H1 (cell line): ENCODE results near the gene PTPRD. TPM values are rescaled to one million over a fixed set of nuclear protein-coding genes. Genes with fewer than 3 reads are reported as not detected.

ENCODE experiments used
- CTCF ChIA-PET: fragments of 300-600 bp; sonication (Branson Sonifier 250); formaldehyde crosslinking; loops from one replicate; lab custom pipeline; 2021; ENCODE audit not compliant: partially characterized antibody; lab: Charles Lee
- POLR2A ChIA-PET: fragments of 300-600 bp; sonication (Branson Sonifier 250); formaldehyde crosslinking; loops from one replicate; lab custom pipeline; 2021; ENCODE audit warnings: inconsistent platforms; ENCODE audit not compliant: partially characterized antibody; lab: Charles Lee
- DNase-seq, 2 experiments: peaks; one replicate each; pipeline versions ENCODE4 v3.0.0 to v3.0.0-alpha.2; 2010 to 2022; ENCODE audit warnings: low spot score in 2 of 2, low read depth in 1 of 2, mixed read lengths in 1 of 2
- FAIRE-seq: peaks from 2 replicates; lab custom pipeline; 2011; peaks lifted over from hg19 to GRCh38; lab: Jason Lieb, UNC
- H2AFZ ChIP-seq: 2 replicates; pipeline ENCODE4 v1.8.1; 2012; ENCODE audit warnings: low read length, inconsistent platforms
- H2AK5ac ChIP-seq: 2 replicates; pipeline ENCODE4 v1.6.1; 2013; ENCODE audit warnings: low read depth, low read length
- H2BK120ac ChIP-seq: replicated peaks from 2 replicates; pipeline ENCODE3; 2013; ENCODE audit warnings: low read depth, low read length, inconsistent platforms
- H2BK12ac ChIP-seq: 2 replicates; pipeline ENCODE4 v1.6.1; 2013; ENCODE audit warnings: low read depth, low read length
- H2BK15ac ChIP-seq: 2 replicates; pipeline ENCODE4 v1.6.1; 2013; ENCODE audit warnings: low read length
- H2BK20ac ChIP-seq: 2 replicates; pipeline ENCODE4 v1.6.1; 2013; ENCODE audit warnings: low read length
- H2BK5ac ChIP-seq: 2 replicates; pipeline ENCODE4 v1.6.1; 2013; ENCODE audit warnings: low read depth, low read length
- H3K14ac ChIP-seq: 2 replicates; pipeline ENCODE4 v1.6.1; 2013; ENCODE audit warnings: inconsistent platforms; ENCODE audit not compliant: insufficient read length
- H3K18ac ChIP-seq: 2 replicates; pipeline ENCODE4 v1.6.1; 2013; ENCODE audit warnings: low read length; ENCODE audit errors: extremely low read depth
- H3K23ac ChIP-seq: 2 replicates; pipeline ENCODE4 v1.6.1; 2013; ENCODE audit warnings: inconsistent platforms; ENCODE audit not compliant: insufficient read length
- H3K23me2 ChIP-seq: 2 replicates; pipeline ENCODE4 v1.6.1; 2013; ENCODE audit warnings: low read depth, low read length
- H3K27ac ChIP-seq: 2 replicates; pipeline ENCODE4 v1.6.1; 2011; ENCODE audit warnings: low read depth, low read length, inconsistent platforms
- H3K27me3 ChIP-seq, 4 experiments: replicated peaks in 1 of 4; 1 replicate in 1 of 4; 2 replicates in 3 of 4; pipeline versions ENCODE4 v1.6.1 to v1.8.1; 2011 to 2013; ENCODE audit warnings: low read length in 3 of 4, mild to moderate bottlenecking in 3 of 4, inconsistent platforms in 2 of 4, mixed read lengths in 2 of 4, moderate library complexity in 1 of 4; ENCODE audit not compliant: control insufficient read depth in 3 of 4, insufficient read depth in 3 of 4; ENCODE audit errors: extremely low read depth in 1 of 4
- H3K36me3 ChIP-seq, 4 experiments: 2 replicates each; pipeline versions ENCODE4 v1.6.1 to v1.8.1; 2011 to 2013; ENCODE audit warnings: mild to moderate bottlenecking in 4 of 4, low read length in 3 of 4, moderate library complexity in 2 of 4, control low read depth in 1 of 4, inconsistent platforms in 1 of 4; ENCODE audit not compliant: insufficient read depth in 4 of 4, control insufficient read depth in 2 of 4
- H3K4ac ChIP-seq: replicated peaks from 2 replicates; pipeline ENCODE3; 2013; ENCODE audit warnings: low read length, low read depth, mixed read lengths, inconsistent platforms; ENCODE audit not compliant: insufficient read length
- H3K4me1 ChIP-seq, 4 experiments: replicated peaks in 1 of 4; 1 replicate in 1 of 4; 2 replicates in 3 of 4; pipeline versions ENCODE4 v1.6.1 to v1.8.1; 2011 to 2013; ENCODE audit warnings: low read length in 3 of 4, inconsistent platforms in 2 of 4, mixed read lengths in 1 of 4; ENCODE audit not compliant: insufficient read depth in 4 of 4, control insufficient read depth in 3 of 4
- H3K4me2 ChIP-seq, 2 experiments: 2 replicates each; pipeline versions ENCODE4 v1.6.1 to v1.8.1; 2011 to 2013; ENCODE audit warnings: low read depth in 2 of 2, low read length in 2 of 2, control low read depth in 1 of 2, inconsistent platforms in 1 of 2, mild to moderate bottlenecking in 1 of 2; ENCODE audit not compliant: insufficient read depth in 1 of 2
- H3K4me3 ChIP-seq, 4 experiments: fragments of 200-600, 300-600 bp in 1 of 4; sonication (generic), shearing (Covaris generic), sonication (Bioruptor Twin) in 1 of 4; 2 replicates each; pipeline versions ENCODE4 v1.5.1 to v1.8.1; 2011 to 2016; ENCODE audit warnings: low read length in 4 of 4, low read depth in 3 of 4, control low read depth in 2 of 4, inconsistent platforms in 2 of 4, mild to moderate bottlenecking in 2 of 4, mixed read lengths in 1 of 4, moderate library complexity in 1 of 4; ENCODE audit not compliant: insufficient read depth in 2 of 4; ENCODE audit errors: extremely low read depth in 1 of 4
- H3K56ac ChIP-seq: replicated peaks from 2 replicates; pipeline ENCODE3; 2013; ENCODE audit warnings: low read depth, mild to moderate bottlenecking, mixed read lengths, low read length, inconsistent platforms; ENCODE audit not compliant: insufficient read length
- H3K79me1 ChIP-seq: 2 replicates; pipeline ENCODE4 v1.6.1; 2013; ENCODE audit warnings: low read depth, low read length, control low read depth
- H3K79me2 ChIP-seq, 2 experiments: 2 replicates each; pipeline versions ENCODE4 v1.6.1 to v1.8.1; 2012 to 2013; ENCODE audit warnings: low read length in 2 of 2, mild to moderate bottlenecking in 2 of 2, inconsistent platforms in 1 of 2; ENCODE audit not compliant: insufficient read depth in 2 of 2, control insufficient read depth in 1 of 2
- H3K9ac ChIP-seq, 4 experiments: replicated peaks in 1 of 4; 1 replicate in 1 of 4; 2 replicates in 3 of 4; pipeline versions ENCODE4 v1.6.1 to v1.8.1; 2011 to 2013; ENCODE audit warnings: low read depth in 3 of 4, low read length in 3 of 4, control low read depth in 2 of 4, mild to moderate bottlenecking in 2 of 4, moderate library complexity in 2 of 4, inconsistent platforms in 1 of 4; ENCODE audit errors: extremely low read depth in 1 of 4
- H3K9me3 ChIP-seq, 2 experiments: 2 replicates each; pipeline versions ENCODE4 v1.6.1 to v1.8.1; 2012 to 2013; ENCODE audit warnings: mild to moderate bottlenecking in 2 of 2, moderate library complexity in 2 of 2, control low read depth in 1 of 2, inconsistent platforms in 1 of 2, low read depth in 1 of 2, low read length in 1 of 2, mixed read lengths in 1 of 2; ENCODE audit not compliant: insufficient read depth in 2 of 2
- H4K20me1 ChIP-seq, 2 experiments: replicated peaks in 1 of 2; 2 replicates each; pipeline versions ENCODE3 to v1.8.1; 2011 to 2013; ENCODE audit warnings: inconsistent platforms in 2 of 2, low read length in 2 of 2, mild to moderate bottlenecking in 1 of 2; ENCODE audit not compliant: insufficient read depth in 2 of 2, control insufficient read depth in 1 of 2
- H4K5ac ChIP-seq: 2 replicates; pipeline ENCODE4 v1.6.1; 2013; ENCODE audit warnings: low read length, low read depth, mixed read lengths, inconsistent platforms; ENCODE audit not compliant: insufficient read length
- H4K8ac ChIP-seq: 2 replicates; pipeline ENCODE4 v1.8.0; 2013; ENCODE audit warnings: mild to moderate bottlenecking, moderate library complexity, low read length, inconsistent platforms; ENCODE audit not compliant: insufficient read depth; ENCODE audit errors: extremely low read depth
- H4K91ac ChIP-seq: replicated peaks from 2 replicates; pipeline ENCODE3; 2013; ENCODE audit warnings: low read length, mixed read lengths, inconsistent platforms; ENCODE audit not compliant: insufficient read length
- EZH2 ChIP-seq: fragments of 200-600 bp; sonication (generic); IDR thresholded peaks from 2 replicates; pipeline ENCODE4 v1.7.1; 2012; ENCODE audit warnings: low read depth, mild to moderate bottlenecking, moderate library complexity, low read length, inconsistent platforms; ENCODE audit not compliant: severe bottlenecking
- HDAC2 ChIP-seq, 2 experiments: fragments of 300-600 bp in 1 of 2; sonication (generic) in 1 of 2; IDR thresholded peaks; 2 replicates each; pipeline ENCODE4 v1.6.1; 2011 to 2012; ENCODE audit warnings: low read depth in 2 of 2, low read length in 2 of 2, mild to moderate bottlenecking in 2 of 2, moderate library complexity in 2 of 2, borderline replicate concordance in 1 of 2, inconsistent platforms in 1 of 2
- HDAC6 ChIP-seq: IDR thresholded peaks from one replicate; pipeline ENCODE4 v1.7.1; 2012; ENCODE audit warnings: low read depth, mild to moderate bottlenecking, inconsistent platforms, low read length, moderate library complexity
- KDM4A ChIP-seq: IDR thresholded peaks from one replicate; pipeline ENCODE4 v1.7.1; 2012; ENCODE audit warnings: low read depth, mild to moderate bottlenecking, moderate library complexity, low read length, inconsistent platforms; ENCODE audit not compliant: severe bottlenecking
- MAFK ChIP-seq: IDR thresholded peaks from 2 replicates; pipeline ENCODE4 v1.6.1; 2012; ENCODE audit warnings: low read depth, mild to moderate bottlenecking, improper control_type of control experiment, low read length
- POU5F1 ChIP-seq: IDR thresholded peaks from 2 replicates; pipeline ENCODE4 v1.6.1; 2011; ENCODE audit warnings: low read depth, mild to moderate bottlenecking, low read length, moderate library complexity
- RFX5 ChIP-seq: IDR thresholded peaks from 2 replicates; pipeline ENCODE4 v1.6.1; 2011; ENCODE audit warnings: low read depth, low read length, improper control_type of control experiment, borderline replicate concordance
- SAP30 ChIP-seq: fragments of 300-600 bp; sonication (generic); IDR thresholded peaks from 2 replicates; pipeline ENCODE4 v1.7.1; 2012; ENCODE audit warnings: low read length, moderate library complexity, mild to moderate bottlenecking, inconsistent platforms; ENCODE audit not compliant: insufficient read depth, insufficient replicate concordance
- SIRT6 ChIP-seq: IDR thresholded peaks from one replicate; pipeline ENCODE4 v1.7.1; 2012; ENCODE audit warnings: low read length, inconsistent platforms
- SIX5 ChIP-seq: IDR thresholded peaks from 2 replicates; pipeline ENCODE4 v1.6.1; 2011; ENCODE audit warnings: mild to moderate bottlenecking, low read depth, low read length
- SP2 ChIP-seq: IDR thresholded peaks from 2 replicates; pipeline ENCODE4 v1.6.1; 2012; ENCODE audit warnings: mild to moderate bottlenecking, low read length, inconsistent platforms
- TEAD4 ChIP-seq: IDR thresholded peaks from 2 replicates; pipeline ENCODE4 v1.6.1; 2012; ENCODE audit warnings: low read depth, low read length, inconsistent platforms, mixed read lengths
- YY1 ChIP-seq: IDR thresholded peaks from 2 replicates; pipeline ENCODE4 v1.6.1; 2011; ENCODE audit warnings: low read depth, mild to moderate bottlenecking, low read length
- WGBS, 2 experiments: shearing (Covaris generic) in 1 of 2; methylation state at CpG; one replicate each; pipeline versions ENCODE4 v1.1.6 to v1.1.7; 2013 to 2015; ENCODE audit warnings: low lambda C conversion rate in 2 of 2, mixed read lengths in 2 of 2, inconsistent platforms in 1 of 2, low coverage in 1 of 2, missing lambda C conversion rate in 1 of 2; ENCODE audit not compliant: insufficient replicate concordance in 2 of 2, insufficient coverage in 1 of 2, insufficient read length in 1 of 2; ENCODE audit errors: extremely low coverage in 1 of 2, missing lambda C conversion rate in 1 of 2; 5-methylcytosine and 5-hydroxymethylcytosine counted together
- polyA plus RNA-seq, 7 experiments: library from polyadenylated mRNA; depleted of rRNA in 3 of 7; stranded (reverse) in 5 of 7; unstranded in 2 of 7; fragments of >200 nt in 5 of 7; fragments of 200-250 nt in 2 of 7; gene quantifications; 1 replicate in 5 of 7; 2 replicates in 1 of 7; 4 replicates in 1 of 7; pipeline versions ENCODE4 v1.2.1 to v1.2.3, GENCODE V29; 2011 to 2013; ENCODE audit warnings: missing spikeins in 2 of 7, mixed read lengths in 2 of 7
- total RNA-seq: library from RNA; stranded (reverse); fragmentation: NEBNext Ultra II Directional; extraction: Animal tissue kit (Norgen Biotek cat#: 25700); gene quantifications from 2 replicates; pipeline ENCODE4 v1.2.1, GENCODE V29; 2021
- TF ChIP-seq, protein P1 (sequence below): IDR thresholded peaks from 2 replicates; pipeline ENCODE4 v1.6.1; 2012; ENCODE audit warnings: inconsistent platforms

PTPRD gene
- total and polyA plus RNA-seq, 2 of the 8 experiments (the other 6 are each of a cell fraction or from before 2014, with no cell fraction given) = 17.2 to 77.0 TPM

DNA sequence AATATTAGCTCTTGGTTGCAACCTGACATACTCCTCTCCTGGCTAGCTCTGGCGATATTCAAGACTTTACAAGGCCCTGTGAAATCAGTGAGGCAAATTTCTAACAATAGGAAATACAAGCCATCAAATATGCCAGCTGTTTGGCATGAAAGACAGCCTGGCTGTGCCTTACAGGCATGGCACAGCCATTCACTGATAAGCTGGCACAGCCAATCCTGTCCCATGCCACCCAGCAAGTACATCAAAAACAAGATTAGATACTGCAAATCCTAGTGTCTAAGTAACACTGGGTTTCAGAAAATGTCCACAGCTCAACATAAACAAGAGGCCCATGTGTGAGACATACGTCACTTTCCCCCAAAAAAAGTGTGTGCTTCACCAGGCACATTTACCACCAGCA lies 1767.4 kb downstream of the PTPRD start:
- Histone ChIP-seq H3K79me2 (peaks cover 0 to 11% of the 10 kb centered on the region in 2 experiments; a peak in 2 of 4 replicates), H3K23ac (no peak overlapping the region), H3K27me3 (no peaks in the 10 kb centered on the region), H3K56ac (no peak overlapping the region), H3K4me2 (no peak overlapping the region), H2AK5ac (no peak overlapping the region), H2BK120ac (no peak overlapping the region), H3K79me1 (no peaks in the 10 kb centered on the region), H3K4me1 (peaks cover 0 to 10% (median 6%) of the 10 kb centered on the region in 4 experiments; a peak in 4 of 7 replicates), H3K4me3 (no peak overlapping the region), H3K36me3 (no peaks in the 10 kb centered on the region), H2BK20ac (no peak overlapping the region), H4K5ac (no peak overlapping the region), H2BK5ac (no peak overlapping the region), H4K91ac (no peak overlapping the region), H2AFZ (no peak overlapping the region), H4K20me1 (no peaks in the 10 kb centered on the region), H4K8ac (no peak overlapping the region), H3K27ac (no peak overlapping the region), H3K4ac (no peak overlapping the region), H3K9ac (no peak overlapping the region), H2BK15ac (no peak overlapping the region), H3K14ac (no peak overlapping the region), H2BK12ac (no peak overlapping the region; the same call in 1 of the 2 replicates), H3K18ac (no peak overlapping the region), H3K23me2 (no peaks in the 10 kb centered on the region), H3K9me3 (no peaks in the 10 kb centered on the region)
- CTCF ChIA-PET = interaction anchor here (1.3 to 1.4 kb wide), 3 partner anchors 21 to 170 kb away, joined by 4 to 5 read pairs (median 5); no protein-coding TSS in a partner anchor
- FAIRE-seq (no peak), DNase-seq (no peak)
- POLR2A ChIA-PET = interaction anchor here (0.7 kb wide), 1 partner anchor 1110 kb away, joined by 3 read pairs; no protein-coding TSS in a partner anchor
- WGBS, 2 experiments = 55% methylated on average over 2 of the region's 2 CpGs; no CpG with 5 or more reads in 1 of the 2 experiments
- TF ChIP-seq HDAC2 (IDR thresholded peaks at IDR 0.05; ENCODE audit: borderline replicate concordance in 1 of 2, low read depth in 2 of 2, low read length in 2 of 2) = no peak
- no peak for TF ChIP-seq HDAC6
- TF ChIP-seq KDM4A = no peak
- TF ChIP-seq TEAD4 = no peak
- TF ChIP-seq RFX5 = no peak
- TF ChIP-seq POU5F1 = no peak
- TF ChIP-seq SIX5 = no peak
- TF ChIP-seq MAFK = no peak
- TF ChIP-seq SIRT6 = no peak
- TF ChIP-seq EZH2 = no peak
- no peak for TF ChIP-seq YY1
- no peak for TF ChIP-seq SP2
- TF ChIP-seq SAP30 = no peak
- TF ChIP-seq, protein P1, sequence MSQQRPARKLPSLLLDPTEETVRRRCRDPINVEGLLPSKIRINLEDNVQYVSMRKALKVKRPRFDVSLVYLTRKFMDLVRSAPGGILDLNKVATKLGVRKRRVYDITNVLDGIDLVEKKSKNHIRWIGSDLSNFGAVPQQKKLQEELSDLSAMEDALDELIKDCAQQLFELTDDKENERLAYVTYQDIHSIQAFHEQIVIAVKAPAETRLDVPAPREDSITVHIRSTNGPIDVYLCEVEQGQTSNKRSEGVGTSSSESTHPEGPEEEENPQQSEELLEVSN = no peak
